Measurements from ENCODE around the gene IL1RN.

DNA sequence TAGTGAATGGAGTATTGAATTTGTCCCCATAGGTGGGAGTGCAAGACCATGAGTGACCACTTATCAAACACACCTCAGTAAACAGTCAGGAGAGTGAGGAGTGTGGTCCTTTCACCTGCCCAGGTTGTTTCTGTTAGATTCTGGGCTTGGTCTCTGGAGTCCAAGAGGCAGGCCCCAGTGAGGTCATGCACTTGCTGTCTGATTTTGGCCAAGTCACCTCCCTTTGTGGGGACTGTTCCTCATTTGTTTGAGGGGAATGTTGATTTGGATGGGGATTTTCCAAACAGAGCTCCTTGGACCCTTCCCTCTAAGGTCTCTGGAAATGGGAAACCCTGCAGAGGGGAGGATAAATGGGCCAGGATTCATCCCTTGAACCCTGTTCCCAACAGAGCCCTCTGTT, 7.3 kb downstream of the IL1RN start:
- TF ChIP-seq, protein P1, sequence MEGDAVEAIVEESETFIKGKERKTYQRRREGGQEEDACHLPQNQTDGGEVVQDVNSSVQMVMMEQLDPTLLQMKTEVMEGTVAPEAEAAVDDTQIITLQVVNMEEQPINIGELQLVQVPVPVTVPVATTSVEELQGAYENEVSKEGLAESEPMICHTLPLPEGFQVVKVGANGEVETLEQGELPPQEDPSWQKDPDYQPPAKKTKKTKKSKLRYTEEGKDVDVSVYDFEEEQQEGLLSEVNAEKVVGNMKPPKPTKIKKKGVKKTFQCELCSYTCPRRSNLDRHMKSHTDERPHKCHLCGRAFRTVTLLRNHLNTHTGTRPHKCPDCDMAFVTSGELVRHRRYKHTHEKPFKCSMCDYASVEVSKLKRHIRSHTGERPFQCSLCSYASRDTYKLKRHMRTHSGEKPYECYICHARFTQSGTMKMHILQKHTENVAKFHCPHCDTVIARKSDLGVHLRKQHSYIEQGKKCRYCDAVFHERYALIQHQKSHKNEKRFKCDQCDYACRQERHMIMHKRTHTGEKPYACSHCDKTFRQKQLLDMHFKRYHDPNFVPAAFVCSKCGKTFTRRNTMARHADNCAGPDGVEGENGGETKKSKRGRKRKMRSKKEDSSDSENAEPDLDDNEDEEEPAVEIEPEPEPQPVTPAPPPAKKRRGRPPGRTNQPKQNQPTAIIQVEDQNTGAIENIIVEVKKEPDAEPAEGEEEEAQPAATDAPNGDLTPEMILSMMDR (conservative IDR thresholded peaks at IDR 0.05 in 1 of 2, IDR thresholded peaks at IDR 0.05 in 1 of 2; ENCODE audit: extremely low read depth in 1 of 2, insufficient read depth in 1 of 2, low read depth in 1 of 2, low read length in 2 of 2), result no peak
- no peak for TF ChIP-seq EZH2 (IDR thresholded peaks at IDR 0.05; ENCODE audit: borderline replicate concordance, low read length)

Data from mammary epithelial cell (primary cell).